SU-DHL-6 (cell line): ENCODE measurements around the gene LHFPL5.

Experiments
- CTCF ChIP-seq: fragments of 200-600 bp; sonication (generic); IDR thresholded peaks from one replicate; pipeline ENCODE4 v1.5.1; 2017; ENCODE audit warnings: antibody characterized with exemption, mild to moderate bottlenecking, low read length, moderate library complexity; ENCODE audit not compliant: insufficient read depth, poor library complexity, severe bottlenecking
- EZH2phosphoT487 ChIP-seq: fragments of 200-600 bp; sonication (generic), shearing (Covaris generic); conservative IDR thresholded peaks from 2 replicates; pipeline ENCODE4 v1.6.1; 2018; ENCODE audit warnings: mild to moderate bottlenecking, antibody characterized with exemption, low read length, moderate library complexity, mixed read lengths

GRCh38 chr6:35857853-35858252 is 52.7 kb downstream of the LHFPL5 start:
- TF ChIP-seq CTCF (no peak), EZH2phosphoT487 (no peak)
